HepG2 (cell line): ENCODE data around the gene CSNK1D. TPM values are rescaled to one million over a fixed set of nuclear protein-coding genes. Genes with fewer than 3 reads are reported as not detected.

Experiments
- ATF7 ChIP-seq, 2 experiments: fragments of 450-650 bp in 1 of 2; sonication (generic) in 1 of 2; formaldehyde crosslinking in 1 of 2; IDR thresholded peaks; 2 replicates each; pipeline versions ENCODE4 v1.4.0 to v1.6.1; 2016 to 2020; ENCODE audit warnings: antibody characterized with exemption in 1 of 2, mild to moderate bottlenecking in 1 of 2, missing genetic modification reagents in 1 of 2
- BRCA1 ChIP-seq: sonication (generic); formaldehyde crosslinking; IDR thresholded peaks from 2 replicates; pipeline ENCODE4 v1.4.0; 2020; ENCODE audit warnings: missing genetic modification reagents
- CREBL2 ChIP-seq: sonication (generic); formaldehyde crosslinking; IDR thresholded peaks from 2 replicates; pipeline ENCODE4 v1.8.1; 2023; ENCODE audit warnings: missing genetic modification reagents, mild to moderate bottlenecking, borderline replicate concordance
- GPBP1L1 ChIP-seq: sonication (generic); formaldehyde crosslinking; IDR thresholded peaks from 2 replicates; pipeline ENCODE4 v1.5.0; 2020; ENCODE audit warnings: mild to moderate bottlenecking, missing genetic modification reagents
- HMGA1 ChIP-seq: sonication (generic); formaldehyde crosslinking; conservative IDR thresholded peaks from 2 replicates; pipeline ENCODE4 v1.4.0; 2020; ENCODE audit warnings: missing genetic modification reagents
- IKZF4 ChIP-seq: sonication (generic); formaldehyde crosslinking; IDR thresholded peaks from 2 replicates; pipeline ENCODE4 v1.5.1; 2020; ENCODE audit warnings: borderline replicate concordance, mild to moderate bottlenecking, low read depth, missing genetic modification reagents; ENCODE audit errors: not compliant biosample characterization
- KAT2B ChIP-seq: fragments of 150-350 bp; IDR thresholded peaks from 2 replicates; pipeline ENCODE4 v1.6.1; 2014; ENCODE audit warnings: low read depth, low read length, borderline replicate concordance
- MAF1 ChIP-seq: sonication (generic); formaldehyde crosslinking; IDR thresholded peaks from 2 replicates; pipeline ENCODE4 v1.5.0; 2020; ENCODE audit warnings: missing genetic modification reagents, borderline replicate concordance
- MXD4 ChIP-seq: IDR thresholded peaks from 2 replicates; pipeline ENCODE4 v1.6.1; 2016; ENCODE audit warnings: mild to moderate bottlenecking, missing biosample characterization, missing genetic modification reagents
- NAIF1 ChIP-seq: sonication (generic); formaldehyde crosslinking; IDR thresholded peaks from 2 replicates; pipeline ENCODE4 v1.5.0; 2020; ENCODE audit warnings: mild to moderate bottlenecking, missing genetic modification reagents, borderline replicate concordance
- PHF8 ChIP-seq: sonication (generic); formaldehyde crosslinking; IDR thresholded peaks from 2 replicates; pipeline ENCODE4 v1.5.0; 2020; ENCODE audit warnings: missing genetic modification reagents
- RBFOX2 ChIP-seq: fragments of 200-400 bp; formaldehyde crosslinking; IDR thresholded peaks from 2 replicates; pipeline ENCODE4 v1.6.1; 2017; ENCODE audit warnings: low read depth, mild to moderate bottlenecking, low read length
- SAFB2 ChIP-seq: sonication (generic); formaldehyde crosslinking; IDR thresholded peaks from 2 replicates; pipeline ENCODE4 v1.5.1; 2020; ENCODE audit warnings: missing genetic modification reagents, low read depth, mild to moderate bottlenecking, borderline replicate concordance
- TBL1XR1 ChIP-seq: fragments of 150-350 bp; IDR thresholded peaks from 2 replicates; pipeline ENCODE4 v1.6.1; 2014; ENCODE audit warnings: borderline replicate concordance, low read length; ENCODE audit not compliant: partially characterized antibody
- TFDP2 ChIP-seq: sonication (generic); formaldehyde crosslinking; IDR thresholded peaks from 2 replicates; pipeline ENCODE4 v1.4.0; 2020; ENCODE audit warnings: missing genetic modification reagents
- ZNF383 ChIP-seq: sonication (generic); formaldehyde crosslinking; IDR thresholded peaks from 2 replicates; pipeline ENCODE4 v1.4.0; 2020; ENCODE audit warnings: missing genetic modification reagents, mild to moderate bottlenecking, borderline replicate concordance
- ZNF451 ChIP-seq: sonication (generic); formaldehyde crosslinking; IDR thresholded peaks from 2 replicates; pipeline ENCODE4 v1.5.0; 2020; ENCODE audit warnings: mild to moderate bottlenecking, missing genetic modification reagents
- ZNF768 ChIP-seq: sonication (generic); formaldehyde crosslinking; IDR thresholded peaks from 2 replicates; pipeline ENCODE4 v1.4.0; 2020; ENCODE audit warnings: missing genetic modification reagents
- ZNF878 ChIP-seq: sonication (generic); formaldehyde crosslinking; IDR thresholded peaks from 2 replicates; pipeline ENCODE4 v1.8.1; 2023; ENCODE audit warnings: mild to moderate bottlenecking, missing genetic modification reagents, moderate library complexity
- polyA plus RNA-seq, 8 experiments: library from polyadenylated mRNA; depleted of rRNA in 3 of 8; stranded (reverse) in 7 of 8; unstranded in 1 of 8; fragments of >200 nt; fragmentation: Illumina TruSeq in 4 of 8; extraction: Trizol in 4 of 8; gene quantifications; 2 replicates each; pipeline versions ENCODE4 v1.2.1 to v1.2.3, GENCODE V29; 2011 to 2016; ENCODE audit warnings: low read depth in 4 of 8, missing spikeins in 1 of 8, mixed read lengths in 1 of 8; ENCODE audit not compliant: insufficient read depth in 1 of 8
- total RNA-seq, 5 experiments: library from RNA; depleted of rRNA; stranded (reverse); fragments of >200 nt; fragmentation: Illumina TruSeq; extraction: Trizol; gene quantifications; 2 replicates each; pipeline ENCODE4 v1.2.3, GENCODE V29; 2016; ENCODE audit warnings: low read depth in 1 of 5
- TF ChIP-seq, protein P1 (sequence below), 2 experiments: sonication (generic) in 1 of 2; formaldehyde crosslinking in 1 of 2; IDR thresholded peaks; 2 replicates each; pipeline versions ENCODE4 v1.4.0 to v1.6.1; 2018 to 2020; ENCODE audit warnings: missing genetic modification reagents in 2 of 2, borderline replicate concordance in 1 of 2, low read depth in 1 of 2, mild to moderate bottlenecking in 1 of 2, missing biosample characterization in 1 of 2
- TF ChIP-seq, protein P2 (sequence below): sonication (generic); formaldehyde crosslinking; IDR thresholded peaks from 2 replicates; pipeline ENCODE4 v1.4.0; 2020; ENCODE audit warnings: mild to moderate bottlenecking, missing genetic modification reagents

The CSNK1D gene
- total and polyA plus RNA-seq, 2 of the 13 experiments (the other 11 are each of a cell fraction or from before 2014, with no cell fraction given), result 31.5 to 128 TPM

- TF ChIP-seq ZNF451 (CRISPR knock-in tag), result peak; percentile 87; the same call in 1 of the 2 replicates
- TF ChIP-seq HMGA1 (CRISPR knock-in tag), result no peak
- TF ChIP-seq TFDP2, result peak; percentile 67
- peak; percentile 96 for TF ChIP-seq ZNF383 (CRISPR knock-in tag)
- TF ChIP-seq, protein P1, sequence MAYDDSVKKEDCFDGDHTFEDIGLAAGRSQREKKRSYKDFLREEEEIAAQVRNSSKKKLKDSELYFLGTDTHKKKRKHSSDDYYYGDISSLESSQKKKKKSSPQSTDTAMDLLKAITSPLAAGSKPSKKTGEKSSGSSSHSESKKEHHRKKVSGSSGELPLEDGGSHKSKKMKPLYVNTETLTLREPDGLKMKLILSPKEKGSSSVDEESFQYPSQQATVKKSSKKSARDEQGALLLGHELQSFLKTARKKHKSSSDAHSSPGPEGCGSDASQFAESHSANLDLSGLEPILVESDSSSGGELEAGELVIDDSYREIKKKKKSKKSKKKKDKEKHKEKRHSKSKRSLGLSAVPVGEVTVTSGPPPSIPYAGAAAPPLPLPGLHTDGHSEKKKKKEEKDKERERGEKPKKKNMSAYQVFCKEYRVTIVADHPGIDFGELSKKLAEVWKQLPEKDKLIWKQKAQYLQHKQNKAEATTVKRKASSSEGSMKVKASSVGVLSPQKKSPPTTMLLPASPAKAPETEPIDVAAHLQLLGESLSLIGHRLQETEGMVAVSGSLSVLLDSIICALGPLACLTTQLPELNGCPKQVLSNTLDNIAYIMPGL (CRISPR knock-in tag; IDR thresholded peaks at IDR 0.05; ENCODE audit: borderline replicate concordance in 1 of 2, low read depth in 1 of 2), result peak; percentile 67 to 71; a peak in 3 of 4 replicates
- TF ChIP-seq SAFB2 (CRISPR knock-in tag), result no peak; the same call in 1 of the 2 replicates
- no peak for TF ChIP-seq IKZF4 (CRISPR knock-in tag)
- no peak for TF ChIP-seq BRCA1 (CRISPR knock-in tag)
- 0 out of 2 replicates have a peak, but pooled peaks have one; percentile 37 for TF ChIP-seq CREBL2
- TF ChIP-seq KAT2B, result no peak
- TF ChIP-seq TBL1XR1, result peak; percentile 15
- peak; percentile 67 for TF ChIP-seq PHF8 (CRISPR knock-in tag)
- TF ChIP-seq ATF7 (IDR thresholded peaks at IDR 0.05), result no peak
- no peak for TF ChIP-seq ATF7 (CRISPR knock-in tag; IDR thresholded peaks at IDR 0.05)
- TF ChIP-seq ZNF878 (CRISPR knock-in tag), result no peak
- TF ChIP-seq RBFOX2, result peak; percentile 92
- no peak for TF ChIP-seq ZNF768 (CRISPR knock-in tag)
- 0 out of 2 replicates have a peak, but pooled peaks have one; percentile 86 for TF ChIP-seq MAF1 (CRISPR knock-in tag)
- TF ChIP-seq NAIF1 (CRISPR knock-in tag), result no peak; the same call in 1 of the 2 replicates
- peak; percentile 73; the same call in 1 of the 2 replicates for TF ChIP-seq MXD4 (CRISPR knock-in tag)
- no peak for TF ChIP-seq GPBP1L1
- TF ChIP-seq, protein P2, sequence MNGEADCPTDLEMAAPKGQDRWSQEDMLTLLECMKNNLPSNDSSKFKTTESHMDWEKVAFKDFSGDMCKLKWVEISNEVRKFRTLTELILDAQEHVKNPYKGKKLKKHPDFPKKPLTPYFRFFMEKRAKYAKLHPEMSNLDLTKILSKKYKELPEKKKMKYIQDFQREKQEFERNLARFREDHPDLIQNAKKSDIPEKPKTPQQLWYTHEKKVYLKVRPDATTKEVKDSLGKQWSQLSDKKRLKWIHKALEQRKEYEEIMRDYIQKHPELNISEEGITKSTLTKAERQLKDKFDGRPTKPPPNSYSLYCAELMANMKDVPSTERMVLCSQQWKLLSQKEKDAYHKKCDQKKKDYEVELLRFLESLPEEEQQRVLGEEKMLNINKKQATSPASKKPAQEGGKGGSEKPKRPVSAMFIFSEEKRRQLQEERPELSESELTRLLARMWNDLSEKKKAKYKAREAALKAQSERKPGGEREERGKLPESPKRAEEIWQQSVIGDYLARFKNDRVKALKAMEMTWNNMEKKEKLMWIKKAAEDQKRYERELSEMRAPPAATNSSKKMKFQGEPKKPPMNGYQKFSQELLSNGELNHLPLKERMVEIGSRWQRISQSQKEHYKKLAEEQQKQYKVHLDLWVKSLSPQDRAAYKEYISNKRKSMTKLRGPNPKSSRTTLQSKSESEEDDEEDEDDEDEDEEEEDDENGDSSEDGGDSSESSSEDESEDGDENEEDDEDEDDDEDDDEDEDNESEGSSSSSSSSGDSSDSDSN (CRISPR knock-in tag), result peak; percentile 91
Measured at GRCh38 chr17:82231562-82232321, 41.8 kb downstream of the CSNK1D start (continued).
